Measurements from ENCODE around the gene CLNK.

Gene CLNK

DNA sequence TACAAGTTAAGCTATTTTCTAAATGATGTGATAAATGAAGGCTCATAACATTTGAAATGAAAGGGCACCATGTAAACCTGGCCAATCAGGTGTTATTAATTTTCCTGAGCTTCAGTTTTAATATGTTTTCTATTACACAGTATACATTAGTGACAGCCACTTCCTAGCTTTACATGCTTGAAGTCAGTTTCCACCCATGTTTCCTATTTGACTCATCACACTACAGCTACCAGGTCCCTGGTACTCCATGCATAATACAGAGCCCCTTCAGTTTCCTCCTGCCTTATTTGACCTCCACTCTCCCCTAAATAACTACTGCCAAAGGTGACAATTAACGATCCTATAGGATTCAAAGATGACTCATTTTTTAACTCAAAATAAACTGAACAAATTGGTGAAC is 245.6 kb downstream of the CLNK start:
- no peak for DNase-seq

DNA sequence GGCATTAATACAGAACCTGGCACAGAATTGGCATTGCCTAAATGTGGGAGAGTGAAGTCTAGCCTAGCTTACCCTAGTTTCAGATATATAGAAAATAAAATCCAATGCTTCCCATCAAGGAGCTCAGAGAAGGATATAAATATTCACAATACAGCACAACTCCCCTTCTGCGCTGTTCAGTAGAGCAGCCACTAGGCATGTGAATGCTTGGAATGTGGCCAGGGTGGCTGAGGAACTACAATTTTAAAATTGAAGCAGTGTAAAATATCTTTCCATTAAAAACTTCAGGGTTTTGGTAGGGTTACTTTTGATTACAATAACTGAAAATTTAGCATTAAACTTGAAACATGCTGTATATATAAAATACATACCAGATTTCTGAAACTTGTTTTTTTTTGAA is 246.8 kb downstream of the CLNK start:
- no peak for DNase-seq
